DOHH2 (cell line): ENCODE measurements around the gene RRP1.

Experiments used
- H3F3A ChIP-seq: fragments of 200-600 bp; sonication (generic), shearing (Covaris generic); 2 replicates; pipeline ENCODE4 v1.6.0; 2016; ENCODE audit warnings: antibody characterized with exemption, mild to moderate bottlenecking; ENCODE audit not compliant: control insufficient read depth, insufficient read depth
- H3K27ac ChIP-seq: fragments of 200-600 bp; sonication (generic); 2 replicates; pipeline ENCODE4 v1.5.1; 2014; ENCODE audit warnings: low read depth, mild to moderate bottlenecking, low read length, moderate library complexity
- H3K27me3 ChIP-seq: fragments of 200-600 bp; sonication (generic); 2 replicates; pipeline ENCODE4 v1.6.1; 2014; ENCODE audit warnings: mild to moderate bottlenecking, low read length, mixed read lengths; ENCODE audit not compliant: control insufficient read depth
- H3K36me3 ChIP-seq: fragments of 200-600 bp; sonication (generic); 2 replicates; pipeline ENCODE4 v1.6.1; 2014; ENCODE audit warnings: mild to moderate bottlenecking, low read length, moderate library complexity, mixed read lengths; ENCODE audit not compliant: control insufficient read depth
- H3K4me1 ChIP-seq: fragments of 200-600 bp; sonication (generic); 2 replicates; pipeline ENCODE4 v1.6.1; 2014; ENCODE audit warnings: mild to moderate bottlenecking, low read length, mixed read lengths; ENCODE audit not compliant: control insufficient read depth
- H3K4me2 ChIP-seq: fragments of 200-600 bp; sonication (generic); 2 replicates; pipeline ENCODE4 v1.6.0; 2014; ENCODE audit warnings: mild to moderate bottlenecking, low read length, moderate library complexity
- H3K4me3 ChIP-seq: fragments of 200-600 bp; sonication (generic); 2 replicates; pipeline ENCODE4 v1.5.1; 2014; ENCODE audit warnings: mild to moderate bottlenecking, low read length, mixed read lengths
- H3K79me2 ChIP-seq: fragments of 200-600 bp; sonication (generic); 2 replicates; pipeline ENCODE4 v1.6.1; 2014; ENCODE audit warnings: mild to moderate bottlenecking, low read length, mixed read lengths; ENCODE audit not compliant: control insufficient read depth
- H3K9me2 ChIP-seq: fragments of 200-600 bp; sonication (generic); replicated peaks from 2 replicates; pipeline ENCODE4 v1.6.1; 2014; ENCODE audit warnings: mild to moderate bottlenecking, low read length, mixed read lengths; ENCODE audit not compliant: control insufficient read depth
- H3K9me3 ChIP-seq: fragments of 200-600 bp; sonication (generic); 2 replicates; pipeline ENCODE4 v1.6.1; 2014; ENCODE audit warnings: antibody characterized with exemption, low read length, mixed read lengths; ENCODE audit not compliant: control insufficient read depth, insufficient read depth
- H4K20me1 ChIP-seq: fragments of 200-600 bp; sonication (generic); 2 replicates; pipeline ENCODE4 v1.6.0; 2014; ENCODE audit warnings: low read depth, mild to moderate bottlenecking, antibody characterized with exemption, low read length, moderate library complexity; ENCODE audit not compliant: control insufficient read depth, insufficient read depth
- CTCF ChIP-seq: fragments of 200-600 bp; sonication (generic); IDR thresholded peaks from one replicate; pipeline ENCODE4 v1.5.1; 2014; ENCODE audit warnings: antibody characterized with exemption, mild to moderate bottlenecking, low read depth, low read length; ENCODE audit not compliant: poor library complexity, severe bottlenecking
- EZH2phosphoT487 ChIP-seq: fragments of 200-600 bp; sonication (generic); IDR thresholded peaks from 2 replicates; pipeline ENCODE4 v1.6.1; 2017; ENCODE audit warnings: borderline replicate concordance, mild to moderate bottlenecking, antibody characterized with exemption, low read length, moderate library complexity, mixed read lengths

The RRP1 gene

GRCh38 chr21:43760391-43760958, 28.9 kb upstream of the RRP1 start:
- H3K4me2 ChIP-seq, result no peak overlapping the region
- no peak overlapping the region for H3K4me3 ChIP-seq
- H4K20me1 ChIP-seq, result no peaks in the 10 kb centered on the region
- H3F3A ChIP-seq, result no peaks in the 10 kb centered on the region
- no peaks in the 10 kb centered on the region for H3K27me3 ChIP-seq
- H3K27ac ChIP-seq, result no peak overlapping the region
- H3K9me3 ChIP-seq, result no peaks in the 10 kb centered on the region
- H3K4me1 ChIP-seq, result no peaks in the 10 kb centered on the region
- H3K9me2 ChIP-seq, result no peaks in the 10 kb centered on the region
- H3K36me3 ChIP-seq, result peaks cover 4% of the 10 kb centered on the region; the same call in 1 of the 2 replicates
- H3K79me2 ChIP-seq, result no peaks in the 10 kb centered on the region
- TF ChIP-seq CTCF, result no peak

GRCh38 chr21:43761886-43762285, 27.5 kb upstream of the RRP1 start:
- Histone ChIP-seq H3K9me3 (no peaks in the 10 kb centered on the region), H3K4me2 (no peak overlapping the region), H3K4me3 (no peak overlapping the region), H3K36me3 (peaks cover 1% of the 10 kb centered on the region; the same call in 1 of the 2 replicates), H3K4me1 (no peaks in the 10 kb centered on the region), H3F3A (no peaks in the 10 kb centered on the region), H4K20me1 (no peaks in the 10 kb centered on the region), H3K27me3 (no peaks in the 10 kb centered on the region), H3K27ac (no peak overlapping the region), H3K9me2 (no peaks in the 10 kb centered on the region), H3K79me2 (no peaks in the 10 kb centered on the region)
- no peak for TF ChIP-seq EZH2phosphoT487
- TF ChIP-seq CTCF, result no peak

DNA sequence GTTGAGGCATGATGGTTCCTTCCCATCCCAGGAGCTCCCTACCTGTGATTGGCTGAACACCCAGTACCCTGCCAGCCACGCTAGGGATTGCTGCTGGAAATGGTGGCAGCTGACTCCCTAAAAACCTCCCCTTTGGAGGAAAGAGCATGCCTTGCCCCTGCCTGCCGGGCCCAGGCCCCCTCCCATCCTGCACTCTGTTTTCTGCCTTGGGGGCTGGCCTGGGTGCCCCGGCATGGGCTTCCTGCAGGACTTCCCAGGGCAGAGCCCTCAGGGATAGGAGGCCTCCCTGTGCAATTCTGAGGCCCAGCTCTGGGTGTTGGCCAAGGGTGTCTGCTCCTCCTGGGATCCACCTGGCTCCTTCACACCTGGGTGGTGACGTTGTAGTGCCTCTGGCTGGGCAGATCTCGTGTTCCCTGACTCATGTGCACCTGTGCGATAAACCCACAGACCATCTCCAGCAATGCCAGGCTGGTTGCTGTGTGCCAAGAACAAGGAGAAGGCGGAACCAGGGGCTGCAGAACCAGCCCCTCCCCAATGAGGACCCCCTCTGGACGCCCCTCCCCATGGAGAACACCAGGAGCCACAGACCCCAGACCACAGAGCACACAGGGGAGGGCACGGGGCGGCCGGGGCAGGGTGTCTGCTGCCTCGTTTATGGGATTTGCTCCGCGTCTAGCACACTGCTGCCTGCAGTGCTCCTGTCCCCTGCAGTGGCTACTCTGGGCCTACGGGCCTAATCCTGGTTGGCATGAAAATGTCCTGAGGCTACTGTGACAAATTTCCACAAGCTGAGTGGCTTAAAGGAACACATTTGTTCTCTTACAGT, 26.9 kb upstream of the RRP1 start:
- Histone ChIP-seq H3K9me2 (no peaks in the 10 kb centered on the region), H3K9me3 (no peaks in the 10 kb centered on the region), H3K79me2 (no peaks in the 10 kb centered on the region), H3K36me3 (no peaks in the 10 kb centered on the region), H3K4me2 (no peak overlapping the region), H4K20me1 (no peaks in the 10 kb centered on the region), H3K27me3 (no peaks in the 10 kb centered on the region), H3K27ac (no peak overlapping the region), H3K4me3 (no peak overlapping the region), H3F3A (no peaks in the 10 kb centered on the region), H3K4me1 (no peaks in the 10 kb centered on the region)
- TF ChIP-seq EZH2phosphoT487 (no peak), CTCF (no peak)
